GM18505 (cell line): Measurements from ENCODE around the gene FUBP1.
A peak's percentile ranks its signal among the peaks of the same experiment; 100 is the strongest.
"Not testable (repeated sequence)": the region's sequence is repeated elsewhere in the genome, so short reads cannot be mapped to it uniquely, and the experiment has no call there.

ENCODE experiments used
- ATAC-seq: cut with Tn5 transposase; IDR thresholded peaks from one replicate; pipeline ENCODE4 v1.9.1; 2021; ENCODE audit not compliant: unreplicated experiment
- POLR2A ChIP-seq: IDR thresholded peaks from 4 replicates; pipeline ENCODE4 v1.6.1; 2011; ENCODE audit warnings: borderline replicate concordance; ENCODE audit not compliant: insufficient read depth, insufficient read length; ENCODE audit errors: extremely low read depth

The FUBP1 gene

GRCh38 chr1:77951328-77951727 lies 27.5 kb downstream of the FUBP1 start:
- ATAC-seq: peak; percentile 16
- TF ChIP-seq POLR2A: no peak

- peak; percentile 62 for ATAC-seq
- no peak for TF ChIP-seq POLR2A
Observed at GRCh38 chr1:77950873-77951272, 28.0 kb downstream of the FUBP1 start.

- no peak for TF ChIP-seq POLR2A
- no peak for ATAC-seq
Observed at GRCh38 chr1:77948841-77949424, 29.9 kb downstream of the FUBP1 start.

GRCh38 chr1:77945345-77945744 lies 33.5 kb downstream of the FUBP1 start:
- no peak for ATAC-seq
- no peak for TF ChIP-seq POLR2A

GRCh38 chr1:77942400-77943140 lies 36.3 kb downstream of the FUBP1 start:
- no peak for TF ChIP-seq POLR2A
- ATAC-seq: no peak

GRCh38 chr1:77940921-77941570 lies 37.8 kb downstream of the FUBP1 start:
- TF ChIP-seq POLR2A: peak; percentile 42
- no peak for ATAC-seq

- ATAC-seq: no peak
- no peak for TF ChIP-seq POLR2A
Observed at GRCh38 chr1:77938651-77939050, 40.2 kb downstream of the FUBP1 start.

GRCh38 chr1:77929806-77930205 lies 49.1 kb downstream of the FUBP1 start:
- TF ChIP-seq POLR2A: no peak
- no peak for ATAC-seq

GRCh38 chr1:77927414-77927813 lies 51.5 kb downstream of the FUBP1 start:
- no peak for ATAC-seq
- no peak for TF ChIP-seq POLR2A

GRCh38 chr1:77926561-77927357 lies 52.1 kb downstream of the FUBP1 start:
- TF ChIP-seq POLR2A: no peak
- no peak for ATAC-seq

GRCh38 chr1:77925956-77926355 lies 52.9 kb downstream of the FUBP1 start:
- no peak for TF ChIP-seq POLR2A
- ATAC-seq: no peak

GRCh38 chr1:77925518-77925917 lies 53.4 kb downstream of the FUBP1 start:
- no peak for TF ChIP-seq POLR2A
- ATAC-seq: no peak

- ATAC-seq: not testable (repeated sequence)
Observed at GRCh38 chr1:77918918-77919317, 60.0 kb downstream of the FUBP1 start.
